ENCODE data around the gene ASB6.

Gene ASB6

GRCh38 chr9:129585352-129585751, 56.6 kb downstream of the ASB6 start:
- Histone ChIP-seq H3K27ac (ENCODE audit: low read length) (no peak overlapping the region), H3K9ac (ENCODE audit: low read depth, low read length) (no peak overlapping the region), H3K27me3 (ENCODE audit: insufficient read depth, low read length) (peaks cover 12% of the 10 kb centered on the region; the same call in 1 of the 2 replicates), H3K36me3 (ENCODE audit: insufficient read depth, low read depth, low read length) (no peaks in the 10 kb centered on the region), H3K4me1 (ENCODE audit: insufficient read depth, low read length) (no peaks in the 10 kb centered on the region), H3K4me3 (ENCODE audit: low read length) (no peak overlapping the region), H3K9me3 (ENCODE audit: insufficient read depth, low read depth, low read length) (no peaks in the 10 kb centered on the region)

Measured in iPS-20b (cell line).